Inflammatory macrophage (primary cell): ENCODE results near the gene CD1C.
"Not testable (repeated sequence)": the region's sequence is repeated elsewhere in the genome, so short reads cannot be mapped to it uniquely, and the experiment has no call there.

Source experiments
- DNase-seq, 2 donors: peaks; one replicate each; pipeline ENCODE4 v3.0.0-alpha.2; 2020 to 2022

CD1C gene

DNA sequence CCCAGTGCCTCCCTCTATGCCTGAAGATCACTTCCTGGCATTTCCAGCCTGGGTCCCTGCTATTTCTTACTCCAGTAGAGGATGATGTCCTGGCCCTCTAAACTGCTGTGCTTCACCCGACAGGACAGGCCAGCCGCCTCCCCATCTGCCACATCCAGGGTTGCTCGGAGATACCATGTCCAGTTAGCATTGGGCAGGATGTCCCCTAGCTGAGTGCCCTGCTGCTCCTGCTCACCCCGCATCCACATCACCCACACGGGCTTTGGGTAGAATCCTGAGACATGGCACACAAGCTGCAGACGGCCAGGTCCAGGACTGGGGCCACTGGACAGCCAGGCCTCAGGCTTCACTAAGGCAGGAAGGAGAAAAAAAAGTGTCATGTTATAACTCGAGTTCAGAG lies 39.6 kb downstream of the CD1C start:
- no peak for DNase-seq

GRCh38 chr1:158329733-158330132 lies 40.0 kb downstream of the CD1C start:
- peak; percentile 48 to 68 for DNase-seq

- no peak for DNase-seq
These were observed 40.8 kb downstream of the CD1C start for GRCh38 chr1:158330391-158331105.

- DNase-seq = no peak
These were observed 41.3 kb downstream of the CD1C start for GRCh38 chr1:158331106-158331425.

- DNase-seq = peak in 1 of 2 donors; percentile 11
These were observed 41.9 kb downstream of the CD1C start, which contains the start of gene CD1B for GRCh38 chr1:158331481-158332150. Gene CD1B (minus strand): TSS chr1:158331531. CDS start chr1:158331423, 108 bp downstream.

DNA sequence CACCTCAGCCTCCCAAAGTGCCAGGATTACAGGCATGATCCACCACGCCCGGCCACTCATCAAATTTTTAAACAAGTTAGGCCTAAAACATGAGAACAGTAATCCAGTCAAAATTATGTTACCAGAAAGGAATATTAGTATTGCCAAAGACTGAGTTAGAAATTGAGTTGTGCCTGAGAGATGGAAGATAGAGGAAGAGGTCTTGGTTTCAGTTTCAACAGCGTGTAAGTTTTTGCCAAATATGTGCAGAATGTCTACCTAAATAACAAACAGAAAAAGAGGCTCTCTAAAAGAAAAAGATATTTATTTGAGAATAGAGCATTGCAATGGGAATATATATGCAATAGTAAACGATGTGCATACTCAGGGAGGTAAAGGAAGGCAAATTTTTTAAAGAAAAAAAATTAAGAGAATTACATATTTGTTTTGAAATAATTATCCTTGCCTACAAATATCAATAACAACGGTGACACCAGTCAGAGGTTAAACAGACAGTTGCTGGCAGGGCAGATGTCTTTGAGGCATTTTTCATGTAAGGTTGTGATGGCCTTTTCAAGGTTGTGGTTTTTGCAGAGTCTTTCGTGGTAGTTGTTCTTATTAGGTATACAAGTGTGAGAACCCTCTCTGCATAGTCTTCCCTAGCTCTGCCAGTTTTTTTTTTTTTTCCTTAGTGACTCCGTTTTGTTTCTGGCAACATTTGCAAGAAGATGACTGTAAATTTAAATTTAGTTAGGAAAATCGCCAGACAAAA lies 43.9 kb downstream of the CD1C start:
- peak; percentile 13 to 44 for DNase-seq

DNA sequence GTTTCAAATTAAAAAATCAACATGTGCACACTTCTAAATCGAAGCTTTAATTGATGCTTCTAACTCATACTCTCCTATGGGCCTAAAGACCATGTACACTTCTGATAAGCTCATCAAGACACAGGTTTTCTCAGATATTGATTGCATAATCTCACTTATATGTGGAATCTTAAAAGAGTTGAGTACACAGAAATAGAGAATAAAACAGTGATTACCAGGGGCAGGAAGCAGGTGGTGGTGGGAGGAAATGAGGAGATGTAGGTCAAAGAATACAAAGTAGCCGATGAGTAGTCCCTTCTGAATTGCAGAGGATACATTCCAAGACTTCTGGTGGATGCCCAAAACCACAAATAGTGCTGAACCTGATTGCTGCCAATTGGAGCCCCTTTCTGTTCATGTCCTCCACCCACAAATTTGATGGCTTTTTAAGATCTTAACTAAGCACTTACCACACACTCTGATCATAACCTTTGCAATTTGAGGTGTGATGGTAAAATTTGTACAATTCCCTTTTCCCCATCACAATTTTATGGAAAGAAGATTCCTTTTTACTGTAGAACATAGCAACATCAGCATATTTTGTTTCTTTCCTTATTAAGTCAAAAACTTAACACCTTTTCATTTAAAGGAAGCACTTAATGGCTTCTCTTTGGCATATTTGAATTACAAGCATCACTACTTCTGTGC lies 44.9 kb downstream of the CD1C start:
- no peak for DNase-seq

- DNase-seq = no peak
These were observed 45.5 kb downstream of the CD1C start for GRCh38 chr1:158335213-158335532.

- DNase-seq = not testable (repeated sequence)
These were observed 46.7 kb downstream of the CD1C start for GRCh38 chr1:158336413-158336812.
